H1 (cell line): Measurements from ENCODE around the gene NEDD4L. TPM values are rescaled to one million over a fixed set of nuclear protein-coding genes. Genes with fewer than 3 reads are reported as not detected.

Experiments
- CTCF ChIA-PET: fragments of 300-600 bp; sonication (Branson Sonifier 250); formaldehyde crosslinking; loops from one replicate; lab custom pipeline; 2021; ENCODE audit not compliant: partially characterized antibody; lab: Charles Lee
- POLR2A ChIA-PET: fragments of 300-600 bp; sonication (Branson Sonifier 250); formaldehyde crosslinking; loops from one replicate; lab custom pipeline; 2021; ENCODE audit warnings: inconsistent platforms; ENCODE audit not compliant: partially characterized antibody; lab: Charles Lee
- DNase-seq, 2 experiments: peaks; one replicate each; pipeline versions ENCODE4 v3.0.0 to v3.0.0-alpha.2; 2010 to 2022; ENCODE audit warnings: low spot score in 2 of 2, low read depth in 1 of 2, mixed read lengths in 1 of 2
- FAIRE-seq: peaks from 2 replicates; lab custom pipeline; 2011; peaks lifted over from hg19 to GRCh38; lab: Jason Lieb, UNC
- H2AFZ ChIP-seq: 2 replicates; pipeline ENCODE4 v1.8.1; 2012; ENCODE audit warnings: low read length, inconsistent platforms
- H2AK5ac ChIP-seq: 2 replicates; pipeline ENCODE4 v1.6.1; 2013; ENCODE audit warnings: low read depth, low read length
- H2BK120ac ChIP-seq: replicated peaks from 2 replicates; pipeline ENCODE3; 2013; ENCODE audit warnings: low read depth, low read length, inconsistent platforms
- H2BK12ac ChIP-seq: 2 replicates; pipeline ENCODE4 v1.6.1; 2013; ENCODE audit warnings: low read depth, low read length
- H2BK15ac ChIP-seq: 2 replicates; pipeline ENCODE4 v1.6.1; 2013; ENCODE audit warnings: low read length
- H2BK20ac ChIP-seq: 2 replicates; pipeline ENCODE4 v1.6.1; 2013; ENCODE audit warnings: low read length
- H2BK5ac ChIP-seq: 2 replicates; pipeline ENCODE4 v1.6.1; 2013; ENCODE audit warnings: low read depth, low read length
- H3K14ac ChIP-seq: 2 replicates; pipeline ENCODE4 v1.6.1; 2013; ENCODE audit warnings: inconsistent platforms; ENCODE audit not compliant: insufficient read length
- H3K18ac ChIP-seq: 2 replicates; pipeline ENCODE4 v1.6.1; 2013; ENCODE audit warnings: low read length; ENCODE audit errors: extremely low read depth
- H3K23ac ChIP-seq: 2 replicates; pipeline ENCODE4 v1.6.1; 2013; ENCODE audit warnings: inconsistent platforms; ENCODE audit not compliant: insufficient read length
- H3K23me2 ChIP-seq: 2 replicates; pipeline ENCODE4 v1.6.1; 2013; ENCODE audit warnings: low read depth, low read length
- H3K27ac ChIP-seq: 2 replicates; pipeline ENCODE4 v1.6.1; 2011; ENCODE audit warnings: low read depth, low read length, inconsistent platforms
- H3K27me3 ChIP-seq, 4 experiments: replicated peaks in 1 of 4; 1 replicate in 1 of 4; 2 replicates in 3 of 4; pipeline versions ENCODE4 v1.6.1 to v1.8.1; 2011 to 2013; ENCODE audit warnings: low read length in 3 of 4, mild to moderate bottlenecking in 3 of 4, inconsistent platforms in 2 of 4, mixed read lengths in 2 of 4, moderate library complexity in 1 of 4; ENCODE audit not compliant: control insufficient read depth in 3 of 4, insufficient read depth in 3 of 4; ENCODE audit errors: extremely low read depth in 1 of 4
- H3K36me3 ChIP-seq, 4 experiments: 2 replicates each; pipeline versions ENCODE4 v1.6.1 to v1.8.1; 2011 to 2013; ENCODE audit warnings: mild to moderate bottlenecking in 4 of 4, low read length in 3 of 4, moderate library complexity in 2 of 4, control low read depth in 1 of 4, inconsistent platforms in 1 of 4; ENCODE audit not compliant: insufficient read depth in 4 of 4, control insufficient read depth in 2 of 4
- H3K4ac ChIP-seq: replicated peaks from 2 replicates; pipeline ENCODE3; 2013; ENCODE audit warnings: low read length, low read depth, mixed read lengths, inconsistent platforms; ENCODE audit not compliant: insufficient read length
- H3K4me1 ChIP-seq, 4 experiments: replicated peaks in 1 of 4; 1 replicate in 1 of 4; 2 replicates in 3 of 4; pipeline versions ENCODE4 v1.6.1 to v1.8.1; 2011 to 2013; ENCODE audit warnings: low read length in 3 of 4, inconsistent platforms in 2 of 4, mixed read lengths in 1 of 4; ENCODE audit not compliant: insufficient read depth in 4 of 4, control insufficient read depth in 3 of 4
- H3K4me2 ChIP-seq, 2 experiments: 2 replicates each; pipeline versions ENCODE4 v1.6.1 to v1.8.1; 2011 to 2013; ENCODE audit warnings: low read depth in 2 of 2, low read length in 2 of 2, control low read depth in 1 of 2, inconsistent platforms in 1 of 2, mild to moderate bottlenecking in 1 of 2; ENCODE audit not compliant: insufficient read depth in 1 of 2
- H3K4me3 ChIP-seq, 4 experiments: fragments of 200-600, 300-600 bp in 1 of 4; sonication (generic), shearing (Covaris generic), sonication (Bioruptor Twin) in 1 of 4; 2 replicates each; pipeline versions ENCODE4 v1.5.1 to v1.8.1; 2011 to 2016; ENCODE audit warnings: low read length in 4 of 4, low read depth in 3 of 4, control low read depth in 2 of 4, inconsistent platforms in 2 of 4, mild to moderate bottlenecking in 2 of 4, mixed read lengths in 1 of 4, moderate library complexity in 1 of 4; ENCODE audit not compliant: insufficient read depth in 2 of 4; ENCODE audit errors: extremely low read depth in 1 of 4
- H3K56ac ChIP-seq: replicated peaks from 2 replicates; pipeline ENCODE3; 2013; ENCODE audit warnings: low read depth, mild to moderate bottlenecking, mixed read lengths, low read length, inconsistent platforms; ENCODE audit not compliant: insufficient read length
- H3K79me1 ChIP-seq: 2 replicates; pipeline ENCODE4 v1.6.1; 2013; ENCODE audit warnings: low read depth, low read length, control low read depth
- H3K79me2 ChIP-seq, 2 experiments: 2 replicates each; pipeline versions ENCODE4 v1.6.1 to v1.8.1; 2012 to 2013; ENCODE audit warnings: low read length in 2 of 2, mild to moderate bottlenecking in 2 of 2, inconsistent platforms in 1 of 2; ENCODE audit not compliant: insufficient read depth in 2 of 2, control insufficient read depth in 1 of 2
- H3K9ac ChIP-seq, 4 experiments: replicated peaks in 1 of 4; 1 replicate in 1 of 4; 2 replicates in 3 of 4; pipeline versions ENCODE4 v1.6.1 to v1.8.1; 2011 to 2013; ENCODE audit warnings: low read depth in 3 of 4, low read length in 3 of 4, control low read depth in 2 of 4, mild to moderate bottlenecking in 2 of 4, moderate library complexity in 2 of 4, inconsistent platforms in 1 of 4; ENCODE audit errors: extremely low read depth in 1 of 4
- H3K9me3 ChIP-seq, 2 experiments: 2 replicates each; pipeline versions ENCODE4 v1.6.1 to v1.8.1; 2012 to 2013; ENCODE audit warnings: mild to moderate bottlenecking in 2 of 2, moderate library complexity in 2 of 2, control low read depth in 1 of 2, inconsistent platforms in 1 of 2, low read depth in 1 of 2, low read length in 1 of 2, mixed read lengths in 1 of 2; ENCODE audit not compliant: insufficient read depth in 2 of 2
- H4K20me1 ChIP-seq, 2 experiments: replicated peaks in 1 of 2; 2 replicates each; pipeline versions ENCODE3 to v1.8.1; 2011 to 2013; ENCODE audit warnings: inconsistent platforms in 2 of 2, low read length in 2 of 2, mild to moderate bottlenecking in 1 of 2; ENCODE audit not compliant: insufficient read depth in 2 of 2, control insufficient read depth in 1 of 2
- H4K5ac ChIP-seq: 2 replicates; pipeline ENCODE4 v1.6.1; 2013; ENCODE audit warnings: low read length, low read depth, mixed read lengths, inconsistent platforms; ENCODE audit not compliant: insufficient read length
- H4K8ac ChIP-seq: 2 replicates; pipeline ENCODE4 v1.8.0; 2013; ENCODE audit warnings: mild to moderate bottlenecking, moderate library complexity, low read length, inconsistent platforms; ENCODE audit not compliant: insufficient read depth; ENCODE audit errors: extremely low read depth
- H4K91ac ChIP-seq: replicated peaks from 2 replicates; pipeline ENCODE3; 2013; ENCODE audit warnings: low read length, mixed read lengths, inconsistent platforms; ENCODE audit not compliant: insufficient read length
- FOSL1 ChIP-seq: IDR thresholded peaks from 2 replicates; pipeline ENCODE4 v1.6.1; 2011; ENCODE audit warnings: mild to moderate bottlenecking, low read depth, low read length, moderate library complexity; ENCODE audit not compliant: insufficient read depth
- KDM4A ChIP-seq: IDR thresholded peaks from one replicate; pipeline ENCODE4 v1.7.1; 2012; ENCODE audit warnings: low read depth, mild to moderate bottlenecking, moderate library complexity, low read length, inconsistent platforms; ENCODE audit not compliant: severe bottlenecking
- SIRT6 ChIP-seq: IDR thresholded peaks from one replicate; pipeline ENCODE4 v1.7.1; 2012; ENCODE audit warnings: low read length, inconsistent platforms
- WGBS, 2 experiments: shearing (Covaris generic) in 1 of 2; methylation state at CpG; one replicate each; pipeline versions ENCODE4 v1.1.6 to v1.1.7; 2013 to 2015; ENCODE audit warnings: low lambda C conversion rate in 2 of 2, mixed read lengths in 2 of 2, inconsistent platforms in 1 of 2, low coverage in 1 of 2, missing lambda C conversion rate in 1 of 2; ENCODE audit not compliant: insufficient replicate concordance in 2 of 2, insufficient coverage in 1 of 2, insufficient read length in 1 of 2; ENCODE audit errors: extremely low coverage in 1 of 2, missing lambda C conversion rate in 1 of 2; 5-methylcytosine and 5-hydroxymethylcytosine counted together
- polyA plus RNA-seq, 7 experiments: library from polyadenylated mRNA; depleted of rRNA in 3 of 7; stranded (reverse) in 5 of 7; unstranded in 2 of 7; fragments of >200 nt in 5 of 7; fragments of 200-250 nt in 2 of 7; gene quantifications; 1 replicate in 5 of 7; 2 replicates in 1 of 7; 4 replicates in 1 of 7; pipeline versions ENCODE4 v1.2.1 to v1.2.3, GENCODE V29; 2011 to 2013; ENCODE audit warnings: missing spikeins in 2 of 7, mixed read lengths in 2 of 7
- total RNA-seq: library from RNA; stranded (reverse); fragmentation: NEBNext Ultra II Directional; extraction: Animal tissue kit (Norgen Biotek cat#: 25700); gene quantifications from 2 replicates; pipeline ENCODE4 v1.2.1, GENCODE V29; 2021

NEDD4L gene
- total and polyA plus RNA-seq, 2 of the 8 experiments (the other 6 are each of a cell fraction or from before 2014, with no cell fraction given) = 37.3 to 69.8 TPM

DNA sequence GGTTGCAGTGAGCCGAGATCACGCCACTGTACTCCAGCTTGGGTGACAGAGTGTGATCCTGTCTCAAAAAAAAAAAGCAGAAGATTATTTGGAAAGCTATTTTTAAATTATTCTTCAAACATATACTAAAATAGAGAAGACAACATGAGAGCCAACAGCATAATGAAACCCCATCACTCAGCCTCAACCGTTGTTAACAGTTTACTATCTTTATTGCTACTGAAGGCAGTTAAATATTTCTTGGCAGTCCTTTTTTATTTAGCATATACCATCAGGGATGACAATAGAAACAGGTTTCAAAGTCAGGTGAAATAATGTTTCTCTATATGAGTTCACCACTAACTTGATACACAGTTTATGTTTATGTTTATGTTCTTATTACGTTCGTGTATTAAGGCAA lies 157.2 kb downstream of the NEDD4L start:
- Histone ChIP-seq H3K9ac (no peak overlapping the region), H3K23me2 (no peaks in the 10 kb centered on the region), H3K18ac (no peak overlapping the region), H2AK5ac (no peak overlapping the region), H3K23ac (no peak overlapping the region), H3K36me3 (no peaks in the 10 kb centered on the region; a peak in 1 of 8 replicates), H3K9me3 (no peaks in the 10 kb centered on the region), H4K91ac (no peak overlapping the region), H3K4me2 (no peak overlapping the region), H2BK5ac (no peak overlapping the region), H2BK20ac (no peak overlapping the region), H3K79me2 (peaks cover 0 to 88% of the 10 kb centered on the region in 2 experiments; a peak in 3 of 4 replicates), H2BK120ac (no peak overlapping the region), H3K27me3 (no peaks in the 10 kb centered on the region), H3K14ac (no peak overlapping the region), H3K4me3 (no peak overlapping the region), H4K20me1 (no peaks in the 10 kb centered on the region), H3K56ac (no peak overlapping the region), H2BK12ac (no peak overlapping the region), H4K8ac (no peak overlapping the region), H2BK15ac (no peak overlapping the region), H3K4ac (no peak overlapping the region), H4K5ac (no peak overlapping the region), H3K27ac (no peak overlapping the region), H2AFZ (no peak overlapping the region), H3K79me1 (peaks cover 11% of the 10 kb centered on the region), H3K4me1 (peaks cover 12 to 23% (median 18%) of the 10 kb centered on the region in 4 experiments)
- DNase-seq (no peak), FAIRE-seq (no peak)
- 83% methylated on average over 5 of the region's 5 CpGs; no CpG with 5 or more reads in 1 of the 2 experiments for WGBS, 2 experiments
- POLR2A ChIA-PET = no interaction called here
- CTCF ChIA-PET = interaction anchor here (1.5 to 1.6 kb wide), 2 partner anchors 16 to 158 kb away, joined by 4 to 5 read pairs; partner anchors contain the start of gene NEDD4L
- TF ChIP-seq FOSL1 (no peak), KDM4A (no peak), SIRT6 (no peak)
